ENCODE measurements around the gene GMDS. TPM values are rescaled to one million over a fixed set of nuclear protein-coding genes. Genes with fewer than 3 reads are reported as not detected.

The GMDS gene
- total RNA-seq, 4 donors from 2014 or later: 8.7 to 23.1 (median 18.4) TPM

- 56 to 61% methylated on average over 6 of the region's 6 CpGs for WGBS, 2 donors
- intact Hi-C loops (cut with DNase I; ENCODE audit: low total_unique reads): no loop called here
- no peak for DNase-seq (ENCODE audit: low spot score in 2 of 2)
- H3K4me3 ChIP-seq (ENCODE audit: low read depth, poor library complexity, severe bottlenecking): peak overlapping the region; percentile 1
- TF ChIP-seq, protein P1, sequence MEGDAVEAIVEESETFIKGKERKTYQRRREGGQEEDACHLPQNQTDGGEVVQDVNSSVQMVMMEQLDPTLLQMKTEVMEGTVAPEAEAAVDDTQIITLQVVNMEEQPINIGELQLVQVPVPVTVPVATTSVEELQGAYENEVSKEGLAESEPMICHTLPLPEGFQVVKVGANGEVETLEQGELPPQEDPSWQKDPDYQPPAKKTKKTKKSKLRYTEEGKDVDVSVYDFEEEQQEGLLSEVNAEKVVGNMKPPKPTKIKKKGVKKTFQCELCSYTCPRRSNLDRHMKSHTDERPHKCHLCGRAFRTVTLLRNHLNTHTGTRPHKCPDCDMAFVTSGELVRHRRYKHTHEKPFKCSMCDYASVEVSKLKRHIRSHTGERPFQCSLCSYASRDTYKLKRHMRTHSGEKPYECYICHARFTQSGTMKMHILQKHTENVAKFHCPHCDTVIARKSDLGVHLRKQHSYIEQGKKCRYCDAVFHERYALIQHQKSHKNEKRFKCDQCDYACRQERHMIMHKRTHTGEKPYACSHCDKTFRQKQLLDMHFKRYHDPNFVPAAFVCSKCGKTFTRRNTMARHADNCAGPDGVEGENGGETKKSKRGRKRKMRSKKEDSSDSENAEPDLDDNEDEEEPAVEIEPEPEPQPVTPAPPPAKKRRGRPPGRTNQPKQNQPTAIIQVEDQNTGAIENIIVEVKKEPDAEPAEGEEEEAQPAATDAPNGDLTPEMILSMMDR (IDR thresholded peaks at IDR 0.05): no peak
- TF ChIP-seq POLR2A (IDR thresholded peaks at IDR 0.05): no peak
Observed at GRCh38 chr6:2222275-2222842, 23.0 kb downstream of the GMDS start.

GRCh38 chr6:2221726-2222274 lies 23.6 kb downstream of the GMDS start:
- intact Hi-C loops (cut with DNase I; ENCODE audit: low total_unique reads): no loop called here
- WGBS, 2 donors: 56 to 63% methylated on average over 6 of the region's 6 CpGs
- peak overlapping the region; percentile 1 for H3K4me3 ChIP-seq (ENCODE audit: low read depth, poor library complexity, severe bottlenecking)
- no peak for TF ChIP-seq POLR2A (IDR thresholded peaks at IDR 0.05)
- TF ChIP-seq, protein P1 (IDR thresholded peaks at IDR 0.05): no peak
- DNase-seq (ENCODE audit: low spot score in 2 of 2): no peak

- DNase-seq (ENCODE audit: low spot score in 2 of 2): no peak
- intact Hi-C loops (cut with DNase I; ENCODE audit: low total_unique reads): no loop called here
- no peak overlapping the region for H3K4me3 ChIP-seq (ENCODE audit: low read depth, poor library complexity, severe bottlenecking)
- TF ChIP-seq, protein P1 (IDR thresholded peaks at IDR 0.05): no peak
- TF ChIP-seq POLR2A (IDR thresholded peaks at IDR 0.05): no peak
- WGBS, 2 donors: 91 to 95% methylated on average over 6 of the region's 6 CpGs
Observed at GRCh38 chr6:2220154-2220553, 25.3 kb downstream of the GMDS start.

- DNase-seq (ENCODE audit: low spot score in 2 of 2): no peak
- intact Hi-C loops (cut with DNase I; ENCODE audit: low total_unique reads): no loop called here
Observed at GRCh38 chr6:2218866-2219265, 26.5 kb downstream of the GMDS start.

GRCh38 chr6:2216794-2217383 lies 28.5 kb downstream of the GMDS start:
- TF ChIP-seq POLR2A (IDR thresholded peaks at IDR 0.05): no peak
- TF ChIP-seq, protein P1 (IDR thresholded peaks at IDR 0.05): no peak

More at GRCh38 chr6:2218866-2219265, 26.5 kb downstream of the GMDS start:
- TF ChIP-seq POLR2A (IDR thresholded peaks at IDR 0.05): no peak
- TF ChIP-seq, protein P1 (IDR thresholded peaks at IDR 0.05): no peak
- H3K4me3 ChIP-seq (ENCODE audit: low read depth, poor library complexity, severe bottlenecking): no peak overlapping the region
- 94 to 96% methylated on average over 6 of the region's 6 CpGs for WGBS, 2 donors

More at GRCh38 chr6:2216794-2217383, 28.5 kb downstream of the GMDS start:
- no peak for DNase-seq (ENCODE audit: low spot score in 2 of 2)
- 90 to 91% methylated on average over 13 of the region's 13 CpGs for WGBS, 2 donors
- no peak overlapping the region for H3K4me3 ChIP-seq (ENCODE audit: low read depth, poor library complexity, severe bottlenecking)
- intact Hi-C loops (cut with DNase I; ENCODE audit: low total_unique reads): no loop called here
